HG03066 (cell line): ENCODE data around the gene ZNF780B.

ENCODE experiments used
- ATAC-seq: cut with Tn5 transposase; IDR thresholded peaks from one replicate; pipeline ENCODE4 v1.9.1; 2021; ENCODE audit warnings: low read depth; ENCODE audit not compliant: unreplicated experiment

The ZNF780B gene

GRCh38 chr19:39986643-39987042 lies 69.4 kb downstream of the ZNF780B start:
- ATAC-seq = no peak

- no peak for ATAC-seq
Measured at GRCh38 chr19:39983695-39984300, 72.2 kb downstream of the ZNF780B start.

- no peak for ATAC-seq
Measured at GRCh38 chr19:39982883-39983282, 73.1 kb downstream of the ZNF780B start.
